HepG2 (cell line): Measurements from ENCODE around the gene MTHFD2. TPM values are rescaled to one million over a fixed set of nuclear protein-coding genes. Genes with fewer than 3 reads are reported as not detected.

ENCODE experiments used
- AFF4 ChIP-seq: sonication (generic); formaldehyde crosslinking; IDR thresholded peaks from 2 replicates; pipeline ENCODE4 v1.4.0; 2020; ENCODE audit warnings: missing genetic modification reagents
- DMTF1 ChIP-seq: sonication (generic); formaldehyde crosslinking; IDR thresholded peaks from 2 replicates; pipeline ENCODE4 v1.4.0; 2020; ENCODE audit warnings: mild to moderate bottlenecking, missing genetic modification reagents
- GMEB1 ChIP-seq: sonication (generic); formaldehyde crosslinking; IDR thresholded peaks from 2 replicates; pipeline ENCODE4 v1.5.1; 2020; ENCODE audit warnings: missing genetic modification reagents, mild to moderate bottlenecking, borderline replicate concordance
- HIC2 ChIP-seq: sonication (generic); formaldehyde crosslinking; IDR thresholded peaks from 2 replicates; pipeline ENCODE4 v1.9.0; 2022; ENCODE audit warnings: low read depth, missing genetic modification reagents
- JUNB ChIP-seq: sonication (generic); formaldehyde crosslinking; IDR thresholded peaks from 2 replicates; pipeline ENCODE4 v1.8.0; 2022; ENCODE audit warnings: missing genetic modification reagents, mild to moderate bottlenecking, borderline replicate concordance
- SNAPC5 ChIP-seq: sonication (generic); formaldehyde crosslinking; IDR thresholded peaks from 2 replicates; pipeline ENCODE4 v1.8.1; 2023; ENCODE audit warnings: mild to moderate bottlenecking, missing genetic modification reagents, borderline replicate concordance
- STAT6 ChIP-seq: sonication (generic); formaldehyde crosslinking; IDR thresholded peaks from 2 replicates; pipeline ENCODE4 v1.4.0; 2020; ENCODE audit warnings: missing genetic modification reagents, mild to moderate bottlenecking, borderline replicate concordance
- ZNF121 ChIP-seq: sonication (generic); formaldehyde crosslinking; IDR thresholded peaks from 2 replicates; pipeline ENCODE4 v1.5.0; 2020; ENCODE audit warnings: mild to moderate bottlenecking, missing genetic modification reagents
- ZNF280B ChIP-seq: sonication (generic); formaldehyde crosslinking; IDR thresholded peaks from 2 replicates; pipeline ENCODE4 v1.5.0; 2020; ENCODE audit warnings: missing genetic modification reagents, mild to moderate bottlenecking, borderline replicate concordance
- ZNF782 ChIP-seq: sonication (generic); formaldehyde crosslinking; IDR thresholded peaks from 2 replicates; pipeline ENCODE4 v1.4.0; 2020; ENCODE audit warnings: missing genetic modification reagents, mild to moderate bottlenecking, borderline replicate concordance
- ZNF788 ChIP-seq: sonication (generic); formaldehyde crosslinking; IDR thresholded peaks from 2 replicates; pipeline ENCODE4 v1.5.0; 2020; ENCODE audit warnings: mild to moderate bottlenecking, missing genetic modification reagents, borderline replicate concordance
- polyA plus RNA-seq, 8 experiments: library from polyadenylated mRNA; depleted of rRNA in 3 of 8; stranded (reverse) in 7 of 8; unstranded in 1 of 8; fragments of >200 nt; fragmentation: Illumina TruSeq in 4 of 8; extraction: Trizol in 4 of 8; gene quantifications; 2 replicates each; pipeline versions ENCODE4 v1.2.1 to v1.2.3, GENCODE V29; 2011 to 2016; ENCODE audit warnings: low read depth in 4 of 8, missing spikeins in 1 of 8, mixed read lengths in 1 of 8; ENCODE audit not compliant: insufficient read depth in 1 of 8
- total RNA-seq, 5 experiments: library from RNA; depleted of rRNA; stranded (reverse); fragments of >200 nt; fragmentation: Illumina TruSeq; extraction: Trizol; gene quantifications; 2 replicates each; pipeline ENCODE4 v1.2.3, GENCODE V29; 2016; ENCODE audit warnings: low read depth in 1 of 5

The MTHFD2 gene
- total and polyA plus RNA-seq, 2 of the 13 experiments (the other 11 are each of a cell fraction or from before 2014, with no cell fraction given) = 188 to 269 TPM

GRCh38 chr2:74198461-74199274 is at the start of gene MTHFD2 (continued):
- no peak; the same call in 1 of the 2 replicates for TF ChIP-seq STAT6 (CRISPR knock-in tag)
- peak; percentile 84; the same call in 1 of the 2 replicates for TF ChIP-seq ZNF782
- 0 out of 2 replicates have a peak, but pooled peaks have one; percentile 69 for TF ChIP-seq HIC2
- peak; percentile 43; the same call in 1 of the 2 replicates for TF ChIP-seq GMEB1
- TF ChIP-seq ZNF788 = peak; percentile 83; the same call in 1 of the 2 replicates
- TF ChIP-seq AFF4 (CRISPR knock-in tag) = peak; percentile 49
- peak; percentile 76 for TF ChIP-seq ZNF280B (CRISPR knock-in tag)
- no peak for TF ChIP-seq SNAPC5 (CRISPR knock-in tag)
- TF ChIP-seq ZNF121 (CRISPR knock-in tag) = 0 out of 2 replicates have a peak, but pooled peaks have one; percentile 37
- peak; percentile 18; the same call in 1 of the 2 replicates for TF ChIP-seq JUNB (CRISPR knock-in tag)
- peak; percentile 87; the same call in 1 of the 2 replicates for TF ChIP-seq DMTF1 (CRISPR knock-in tag)
